ENCODE measurements around the gene NFATC2.
"Not testable (repeated sequence)": the region's sequence is repeated elsewhere in the genome, so short reads cannot be mapped to it uniquely, and the experiment has no call there.

NFATC2 gene

GRCh38 chr20:51542571-51543421 is at the start of gene NFATC2:
Gene NFATC2, minus strand, starts transcription at chr20:51542719. Its CDS starts 220 bp downstream, at chr20:51542499.
- peak; percentile 56 for DNase-seq

DNA sequence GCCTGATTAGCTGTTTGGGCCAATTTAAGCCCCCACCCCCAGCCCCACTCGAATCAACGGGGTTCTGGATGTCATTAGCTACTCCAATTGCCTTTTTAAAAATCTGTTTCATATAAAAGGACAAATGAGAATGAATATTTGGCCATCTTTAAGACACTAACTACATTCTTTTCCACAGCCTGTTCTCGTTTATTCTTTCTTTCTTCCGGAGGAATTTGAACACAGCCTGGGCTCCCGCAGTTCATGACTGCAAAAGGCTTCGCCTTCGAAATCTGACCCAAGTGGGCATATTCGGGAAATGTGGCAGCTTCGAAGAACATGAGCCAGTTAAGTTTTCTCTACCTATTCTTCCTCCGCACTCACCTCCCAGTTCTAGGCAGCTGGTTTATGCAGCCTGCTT is 49.4 kb upstream of the NFATC2 start:
- no peak for DNase-seq

GRCh38 chr20:51588762-51589161 is 46.2 kb upstream of the NFATC2 start:
- DNase-seq: no peak

GRCh38 chr20:51587145-51587544 is 44.6 kb upstream of the NFATC2 start:
- no peak for DNase-seq

DNA sequence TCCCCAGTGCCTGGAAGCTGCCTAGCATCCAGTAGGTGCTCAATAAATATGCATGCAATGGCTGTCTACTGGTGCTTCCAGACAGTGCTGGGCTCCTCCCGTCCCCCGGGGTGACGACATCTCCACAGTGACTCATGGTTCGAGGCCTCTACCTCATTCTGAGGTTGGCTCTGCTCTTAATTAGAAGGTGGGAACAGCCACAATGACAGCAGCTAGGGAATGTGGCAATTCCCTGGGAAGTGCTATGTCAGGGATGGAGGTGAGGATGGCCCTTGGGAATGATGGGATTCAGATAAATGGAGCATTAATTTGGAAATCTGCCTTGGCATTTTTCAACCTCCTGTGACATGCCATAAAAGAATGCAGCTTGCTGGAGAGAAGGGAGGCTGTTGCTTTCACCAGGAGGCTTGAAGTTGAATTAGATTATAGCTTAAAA is 43.5 kb upstream of the NFATC2 start:
- no peak for DNase-seq

- DNase-seq: no peak
Measured at GRCh38 chr20:51585148-51585547, 42.6 kb upstream of the NFATC2 start.

DNA sequence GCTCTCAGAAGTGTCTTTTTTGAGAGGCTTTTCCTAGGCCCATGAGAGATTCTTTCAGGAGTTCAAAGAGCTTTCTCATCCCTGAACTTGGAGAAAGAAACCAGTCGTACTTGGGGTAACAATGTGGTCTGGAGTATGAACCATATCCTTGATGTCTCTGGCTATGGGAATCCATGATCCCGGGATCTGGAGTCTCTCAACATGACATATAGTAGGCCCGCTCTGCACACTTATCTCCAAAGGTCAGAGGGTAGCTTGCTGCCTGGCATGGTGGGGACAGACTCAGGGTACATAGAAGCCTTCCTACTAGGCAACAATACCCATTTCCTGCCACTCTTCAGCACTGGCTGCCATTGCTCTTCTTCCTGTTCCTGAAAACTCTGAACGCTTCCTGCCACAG is 42.2 kb upstream of the NFATC2 start:
- no peak for DNase-seq

- DNase-seq: no peak
Measured at GRCh38 chr20:51584116-51584515, 41.6 kb upstream of the NFATC2 start.

DNA sequence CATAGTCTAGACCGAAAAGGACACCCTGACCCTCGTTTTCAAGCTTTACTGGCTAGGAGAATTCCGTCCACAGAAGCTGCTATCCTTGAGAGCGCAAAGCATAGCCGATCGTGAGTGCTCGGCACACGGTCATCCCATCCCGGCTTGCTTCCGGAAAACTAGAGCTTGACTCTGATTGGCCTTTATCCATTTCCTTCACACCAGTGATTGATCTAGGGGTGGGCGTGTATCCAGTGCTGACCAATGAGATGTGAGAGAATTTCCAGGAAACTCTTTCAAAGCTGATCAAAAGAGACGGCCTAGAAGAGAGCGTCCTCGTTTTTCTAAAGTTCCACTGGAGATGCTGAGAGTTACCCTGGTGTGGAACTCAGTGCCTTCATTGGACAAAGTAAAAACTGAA is 41.0 kb upstream of the NFATC2 start:
- peak; percentile 86 for DNase-seq

DNA sequence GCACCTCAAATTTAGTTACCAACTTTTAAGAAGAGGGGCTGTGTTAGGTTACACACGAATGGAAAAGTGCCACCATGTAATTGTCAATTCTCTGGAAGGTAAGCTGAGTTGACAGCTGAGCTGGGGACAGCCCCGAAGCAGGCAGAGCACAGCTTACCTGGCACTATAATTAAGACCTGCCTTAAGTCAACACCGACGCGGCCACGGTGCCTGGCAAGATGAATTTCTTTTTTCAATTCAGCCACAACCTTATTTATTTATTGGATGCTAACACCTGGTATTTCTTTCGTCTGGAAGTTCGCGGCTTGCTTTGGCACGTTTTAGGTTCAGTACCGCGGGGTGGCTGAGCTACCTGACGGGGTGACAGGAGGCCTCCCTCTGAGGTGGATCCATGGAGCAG is 40.6 kb upstream of the NFATC2 start:
- DNase-seq: peak; percentile 77

- DNase-seq: no peak
Measured at GRCh38 chr20:51581571-51581970, 39.1 kb upstream of the NFATC2 start.

DNA sequence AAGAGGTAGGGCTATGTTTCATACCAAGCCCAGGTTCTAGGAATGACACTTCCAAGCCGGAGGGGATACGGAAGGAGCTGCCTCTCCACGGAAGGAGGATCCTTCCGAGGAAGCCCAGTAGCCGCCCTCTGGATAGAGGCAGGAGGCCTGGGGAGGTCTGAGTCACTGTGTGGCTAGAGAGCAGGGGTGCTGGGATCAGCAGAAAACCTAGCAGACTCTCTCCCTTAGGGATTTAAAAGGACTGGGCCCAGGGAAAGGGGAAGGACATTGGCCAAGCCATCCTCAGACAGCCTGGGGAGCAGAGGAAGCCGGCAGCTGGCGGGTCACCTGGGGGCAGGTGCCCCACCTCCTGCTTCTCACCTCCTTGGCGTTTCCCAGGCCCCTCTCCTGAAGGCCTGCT is 36.6 kb upstream of the NFATC2 start:
- no peak for DNase-seq

DNA sequence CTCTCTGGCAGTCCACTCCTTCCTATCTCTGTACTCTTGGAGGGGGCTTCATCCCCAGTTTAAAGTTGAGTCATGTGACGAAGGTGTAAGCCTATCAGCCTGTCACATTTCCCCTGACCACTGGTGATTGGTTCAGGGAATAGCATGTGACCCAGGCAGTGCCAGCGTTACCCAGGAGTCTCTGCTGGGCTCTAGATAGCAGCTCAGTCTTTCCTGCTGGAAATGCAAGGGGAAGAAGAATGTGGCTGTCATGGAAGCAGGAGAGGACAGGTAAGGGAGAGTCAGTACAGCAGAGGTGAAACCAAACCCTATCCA is 35.6 kb upstream of the NFATC2 start:
- no peak for DNase-seq

GRCh38 chr20:51577432-51578144 is 35.1 kb upstream of the NFATC2 start:
- DNase-seq: no peak

DNA sequence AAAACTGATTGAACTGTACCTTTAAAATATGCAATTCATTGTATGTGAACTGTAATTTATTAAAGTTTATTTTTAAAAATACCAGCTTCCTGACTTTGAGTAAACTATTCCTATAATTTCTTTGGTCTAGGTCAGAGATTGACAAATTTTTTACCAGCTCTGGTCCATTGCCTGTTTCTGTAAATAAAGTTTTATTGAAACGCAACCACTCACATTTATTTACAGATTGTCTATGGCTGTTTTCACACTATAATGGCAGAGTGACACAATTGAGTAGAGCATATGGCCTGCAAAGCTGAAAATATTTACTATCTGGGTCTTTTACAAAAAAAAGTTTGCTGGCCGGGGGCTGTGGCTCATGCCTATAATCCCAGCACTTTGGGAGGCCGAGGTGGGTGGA is 33.0 kb upstream of the NFATC2 start:
- no peak for DNase-seq

DNA sequence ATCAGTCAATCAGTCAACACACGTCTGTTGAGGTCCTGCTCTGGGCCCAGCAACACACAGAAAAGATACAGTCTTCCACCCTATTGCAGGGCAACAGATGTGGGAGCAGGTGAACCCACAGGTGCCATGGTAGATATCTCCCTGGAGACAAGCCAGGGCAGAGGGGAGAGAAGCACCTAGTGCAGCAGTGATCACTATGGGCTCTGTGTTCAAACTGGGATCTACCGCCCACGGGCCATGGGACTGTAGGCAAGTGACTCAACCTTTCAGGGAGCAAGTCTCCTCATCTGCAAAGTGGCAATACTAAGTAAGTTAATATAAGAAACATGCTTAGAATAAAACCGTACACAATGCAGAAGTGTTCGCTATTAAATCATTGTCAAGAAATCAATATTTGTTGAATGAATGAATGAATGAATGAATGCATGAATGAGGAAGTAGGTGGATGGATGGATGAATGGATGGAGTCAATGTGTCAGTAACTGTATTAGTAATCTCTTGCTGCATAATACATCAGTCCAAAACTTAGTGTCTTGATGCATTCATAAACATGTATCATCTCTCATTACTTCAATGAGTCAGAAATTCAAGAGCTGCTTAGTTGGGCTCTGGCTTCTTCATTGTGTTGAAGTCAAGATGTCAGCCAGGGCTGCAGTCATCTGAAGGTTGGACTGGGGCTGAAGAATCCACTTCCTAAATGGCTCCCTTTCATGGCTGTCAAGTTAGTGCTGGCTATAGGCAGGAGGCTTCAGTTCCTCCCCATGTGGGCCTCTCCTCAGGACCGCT is 31.9 kb upstream of the NFATC2 start:
- no peak for DNase-seq

GRCh38 chr20:51573576-51574243 is 31.2 kb upstream of the NFATC2 start:
- DNase-seq: no peak

- no peak for DNase-seq
Measured at GRCh38 chr20:51571460-51571794, 28.9 kb upstream of the NFATC2 start.

GRCh38 chr20:51570739-51571459 is 28.4 kb upstream of the NFATC2 start:
- no peak for DNase-seq

GRCh38 chr20:51569815-51570738 is 27.6 kb upstream of the NFATC2 start:
- DNase-seq: no peak

DNA sequence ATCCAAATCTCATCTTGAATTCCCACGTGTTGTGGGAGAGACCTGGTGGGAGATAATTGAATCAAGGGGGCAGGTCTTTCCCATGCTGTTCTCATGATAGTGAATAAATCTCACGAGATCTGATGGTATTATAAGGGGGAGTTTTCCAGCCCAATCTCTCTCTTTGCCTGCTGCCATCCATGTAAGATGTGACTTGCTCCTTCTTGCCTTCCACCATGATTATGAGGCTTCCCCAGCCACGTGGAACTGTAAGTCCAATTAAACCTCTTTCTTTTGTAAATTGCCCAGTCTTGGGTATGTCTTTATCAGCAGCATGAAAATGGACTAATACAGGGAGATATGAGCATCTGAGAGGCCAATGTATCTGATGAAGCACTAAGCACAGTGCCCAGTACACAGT is 26.0 kb upstream of the NFATC2 start:
- not testable (repeated sequence) for DNase-seq
